Spleen (tissue), 11 donors: ENCODE measurements around the gene FCRL6. TPM values are rescaled to one million over a fixed set of nuclear protein-coding genes. Genes with fewer than 3 reads are reported as not detected.

ENCODE experiments used
- DNase-seq: peaks from one replicate; pipeline ENCODE4 v3.0.0-alpha.2; 2020
- H3K27ac ChIP-seq, 8 donors: fragments of 200-600 bp; sonication (generic) in 7 of 8; 1 replicate in 4 of 8; 2 replicates in 4 of 8; pipeline versions ENCODE4 v1.5.0 to v1.8.0; 2016 to 2021; ENCODE audit warnings: inconsistent platforms in 4 of 8, mild to moderate bottlenecking in 4 of 8, moderate library complexity in 1 of 8
- H3K27me3 ChIP-seq, 7 donors: fragments of 200-600 bp; sonication (generic) in 6 of 7; replicated peaks in 1 of 7; 1 replicate in 4 of 7; 2 replicates in 3 of 7; pipeline versions ENCODE4 v1.5.0 to v1.8.0; 2016 to 2021; ENCODE audit warnings: inconsistent platforms in 3 of 7, mild to moderate bottlenecking in 1 of 7
- H3K36me3 ChIP-seq, 6 donors: fragments of 200-600 bp; sonication (generic) in 5 of 6; 1 replicate in 4 of 6; 2 replicates in 2 of 6; pipeline versions ENCODE4 v1.5.0 to v1.8.0; 2016 to 2021; ENCODE audit warnings: inconsistent platforms in 2 of 6
- H3K4me1 ChIP-seq, 6 donors: fragments of 200-600 bp; sonication (generic) in 5 of 6; 1 replicate in 3 of 6; 2 replicates in 3 of 6; pipeline versions ENCODE4 v1.5.0 to v1.8.0; 2016 to 2021; ENCODE audit warnings: inconsistent platforms in 3 of 6
- H3K4me3 ChIP-seq, 8 donors: fragments of 200-600 bp; sonication (generic) in 7 of 8; 1 replicate in 4 of 8; 2 replicates in 4 of 8; pipeline versions ENCODE4 v1.5.0 to v1.8.0; 2016 to 2021; ENCODE audit warnings: inconsistent platforms in 4 of 8, mild to moderate bottlenecking in 4 of 8, moderate library complexity in 2 of 8
- H3K9me3 ChIP-seq, 8 donors: fragments of 200-600 bp; sonication (generic) in 7 of 8; 1 replicate in 4 of 8; 2 replicates in 4 of 8; pipeline versions ENCODE4 v1.5.0 to v1.8.0; 2016 to 2021; ENCODE audit warnings: inconsistent platforms in 4 of 8
- CTCF ChIP-seq, 11 experiments: fragments of 200-600 bp in 7 of 11; fragments of 450-650 bp in 4 of 11; sonication (generic) in 4 of 11; IDR thresholded peaks in 8 of 11; conservative IDR thresholded peaks in 3 of 11; 1 replicate in 7 of 11; 2 replicates in 4 of 11; pipeline versions ENCODE4 v1.4.0 to v1.8.0; 2016 to 2021; ENCODE audit warnings: antibody characterized with exemption in 11 of 11, inconsistent platforms in 4 of 11, mild to moderate bottlenecking in 1 of 11
- POLR2A ChIP-seq, 3 donors: fragments of 450-650 bp; IDR thresholded peaks; one replicate each; pipeline ENCODE4 v1.5.1; 2017; ENCODE audit warnings: antibody characterized with exemption in 3 of 3, mild to moderate bottlenecking in 1 of 3
- POLR2AphosphoS5 ChIP-seq, 3 donors: sonication (generic); formaldehyde crosslinking; IDR thresholded peaks; one replicate each; pipeline ENCODE4 v1.5.1; 2017; ENCODE audit warnings: antibody characterized with exemption in 3 of 3
- WGBS, 5 donors: extraction: QIAGEN DNeasy Blood & Tissue Kit in 3 of 5; methylation state at CpG; one replicate each; pipeline versions ENCODE4 v1.1.5 to v1.1.7; 2013 to 2018; 5-methylcytosine and 5-hydroxymethylcytosine counted together
- intact Hi-C: fragments of 100-400 bp; cut with DNase I; formaldehyde crosslinking; loops from one replicate; pipeline ENCODE4 v1.15.0; 2023; ENCODE audit warnings: low total_unique reads
- polyA plus RNA-seq, 3 donors: library from polyadenylated mRNA; stranded (reverse); fragments of 200-250 nt; gene quantifications; one replicate each; pipeline ENCODE4 v1.2.1, GENCODE V29; 2013
- total RNA-seq, 7 donors: library from RNA; depleted of rRNA in 3 of 7; stranded (reverse); fragments of >200 nt in 3 of 7; fragmentation: NEBNext Ultra II Directional in 4 of 7; extraction: Animal tissue kit (Norgen Biotek cat#: 25700) in 4 of 7; gene quantifications; one replicate each; pipeline versions ENCODE4 v1.1.0 to v1.2.1, GENCODE V29; 2016 to 2021
- donor health status: healthy with polysubstance abuse.
- donor health status: DM: no; HTN: no; CAD: no; lungs with moderate emphysema.
- donor health status: DM: no; HTN: no; CAD: no.
- donor health status: Bipolar disorder and iron deficiency.
- donor health status: healthy.
- donor health status: DM: no; HTN: no; CAD: no.
- donor health status: DM: yes; HTN: yes; CAD: no.

Gene FCRL6
- total and polyA plus RNA-seq, 10 donors, result 0.52 to 24.4 (median 13.3) TPM

- DNase-seq, result no peak
- Histone ChIP-seq H3K36me3 (peaks cover 0 to 4% (median 0%) of the 10 kb centered on the region in 6 donors), H3K4me1 (peaks cover 0 to 6% (median 1%) of the 10 kb centered on the region in 6 donors), H3K9me3 (no peaks in the 10 kb centered on the region), H3K4me3 (no peak overlapping the region), H3K27ac (no peak overlapping the region), H3K27me3 (peaks cover 0 to 9% (median 0%) of the 10 kb centered on the region in 7 donors)
- intact Hi-C loops, result no loop called here
- 56 to 79% (median 68%) methylated on average over 3 of the region's 3 CpGs for WGBS, 5 donors
- TF ChIP-seq POLR2A (IDR thresholded peaks at IDR 0.05) (no peak), POLR2AphosphoS5 (IDR thresholded peaks at IDR 0.05) (no peak), CTCF (IDR thresholded peaks at IDR 0.05 in 8 of 11, conservative IDR thresholded peaks at IDR 0.05 in 3 of 11) (no peak)
Measured at GRCh38 chr1:159860456-159860855, 58.3 kb downstream of the FCRL6 start.

GRCh38 chr1:159861218-159861617 lies 59.1 kb downstream of the FCRL6 start:
- no peak for DNase-seq
- peaks cover 0 to 4% (median 0%) of the 10 kb centered on the region in 6 donors for H3K36me3 ChIP-seq
- no peak for TF ChIP-seq POLR2AphosphoS5 (IDR thresholded peaks at IDR 0.05)
- TF ChIP-seq POLR2A (IDR thresholded peaks at IDR 0.05), result no peak
- no peak for TF ChIP-seq CTCF (IDR thresholded peaks at IDR 0.05 in 8 of 11, conservative IDR thresholded peaks at IDR 0.05 in 3 of 11)
- no peak overlapping the region for H3K4me3 ChIP-seq
- peaks cover 0 to 9% (median 0%) of the 10 kb centered on the region in 7 donors for H3K27me3 ChIP-seq
- no peaks in the 10 kb centered on the region for H3K9me3 ChIP-seq
- H3K27ac ChIP-seq, result no peak overlapping the region
- H3K4me1 ChIP-seq, result no peaks in the 10 kb centered on the region
- 79 to 87% (median 80%) methylated on average over 7 to 8 of the region's 8 CpGs for WGBS, 5 donors
- intact Hi-C loops, result no loop called here

- peaks cover 0 to under 1% (median 0%) of the 10 kb centered on the region in 6 donors for H3K4me1 ChIP-seq
- intact Hi-C loops, result no loop called here
- H3K27me3 ChIP-seq, result peaks cover 0 to 9% (median 0%) of the 10 kb centered on the region in 7 donors
- H3K27ac ChIP-seq, result no peak overlapping the region
- DNase-seq, result no peak
- H3K4me3 ChIP-seq, result no peak overlapping the region
- 80 to 91% (median 85%) methylated on average over 5 of the region's 5 CpGs for WGBS, 5 donors
- TF ChIP-seq CTCF (IDR thresholded peaks at IDR 0.05 in 8 of 11, conservative IDR thresholded peaks at IDR 0.05 in 3 of 11), result no peak
- TF ChIP-seq POLR2A (IDR thresholded peaks at IDR 0.05), result no peak
- no peak for TF ChIP-seq POLR2AphosphoS5 (IDR thresholded peaks at IDR 0.05)
- no peaks in the 10 kb centered on the region for H3K9me3 ChIP-seq
- H3K36me3 ChIP-seq, result peaks cover 0 to 4% (median 0%) of the 10 kb centered on the region in 6 donors
Measured at GRCh38 chr1:159862031-159862430, 59.9 kb downstream of the FCRL6 start.

- Histone ChIP-seq H3K4me1 (peaks cover 0 to 5% (median 1%) of the 10 kb centered on the region in 6 donors), H3K4me3 (no peak within 1 kb of the TSS), H3K27ac (no peak within 1 kb of the TSS), H3K9me3 (no peaks in the 10 kb centered on the region), H3K36me3 (peaks cover 0 to 4% (median 0%) of the 10 kb centered on the region in 6 donors), H3K27me3 (peaks cover 0 to 9% (median 0%) of the 10 kb centered on the region in 7 donors)
- no peak for DNase-seq
- WGBS, 5 donors, result 68 to 91% (median 85%) methylated on average over 4 of the region's 4 CpGs
- intact Hi-C loops, result no loop called here
- no peak for TF ChIP-seq POLR2A (IDR thresholded peaks at IDR 0.05)
Measured at GRCh38 chr1:159862557-159862956, 60.4 kb downstream of the FCRL6 start, which contains the start of gene VSIG8. Gene VSIG8 (minus strand): TSS chr1:159862657. CDS start chr1:159862521, 136 bp downstream.
